GM19463 (cell line): ENCODE results near the gene PTPRF.
"Not testable (repeated sequence)": the region's sequence is repeated elsewhere in the genome, so short reads cannot be mapped to it uniquely, and the experiment has no call there.

ENCODE experiments used
- ATAC-seq: cut with Tn5 transposase; IDR thresholded peaks from one replicate; pipeline ENCODE4 v1.9.1; 2021; ENCODE audit warnings: mild to moderate bottlenecking, moderate library complexity; ENCODE audit not compliant: unreplicated experiment

Gene PTPRF

GRCh38 chr1:43530483-43531106 is at the start of gene PTPRF:
Gene PTPRF, plus strand, starts transcription at chr1:43530883. Its CDS starts 14,193 bp downstream, at chr1:43545076.
- ATAC-seq = no peak

GRCh38 chr1:43481491-43481890 is 49.2 kb upstream of the PTPRF start:
- ATAC-seq = no peak

- no peak for ATAC-seq
Measured at GRCh38 chr1:43482215-43482614, 48.5 kb upstream of the PTPRF start.

GRCh38 chr1:43484367-43484766 is 46.3 kb upstream of the PTPRF start:
- no peak for ATAC-seq

GRCh38 chr1:43488165-43488564 is 42.5 kb upstream of the PTPRF start:
- ATAC-seq = no peak

GRCh38 chr1:43491061-43491460 is 39.6 kb upstream of the PTPRF start:
- no peak for ATAC-seq

- no peak for ATAC-seq
Measured at GRCh38 chr1:43492826-43493225, 37.9 kb upstream of the PTPRF start.

- ATAC-seq = no peak
Measured at GRCh38 chr1:43493661-43494450, 36.8 kb upstream of the PTPRF start.

GRCh38 chr1:43495204-43495603 is 35.5 kb upstream of the PTPRF start:
- ATAC-seq = no peak

GRCh38 chr1:43499898-43500297 is 30.8 kb upstream of the PTPRF start:
- no peak for ATAC-seq

- not testable (repeated sequence) for ATAC-seq
Measured at GRCh38 chr1:43501806-43502205, 28.9 kb upstream of the PTPRF start.

GRCh38 chr1:43503534-43503933 is 27.1 kb upstream of the PTPRF start:
- ATAC-seq = no peak

- ATAC-seq = no peak
Measured at GRCh38 chr1:43505077-43505780, 25.5 kb upstream of the PTPRF start.

GRCh38 chr1:43506233-43506632 is 24.4 kb upstream of the PTPRF start:
- ATAC-seq = no peak

GRCh38 chr1:43507296-43508295 is 23.1 kb upstream of the PTPRF start:
- no peak for ATAC-seq

GRCh38 chr1:43509007-43509739 is 21.5 kb upstream of the PTPRF start:
- no peak for ATAC-seq

GRCh38 chr1:43509740-43510375 is 20.8 kb upstream of the PTPRF start:
- peak; percentile 71 for ATAC-seq

GRCh38 chr1:43510621-43511020 is 20.1 kb upstream of the PTPRF start:
- no peak for ATAC-seq

GRCh38 chr1:43511394-43511793 is 19.3 kb upstream of the PTPRF start:
- no peak for ATAC-seq
